ENCODE measurements around the gene TNS1. TPM values are rescaled to one million over a fixed set of nuclear protein-coding genes. Genes with fewer than 3 reads are reported as not detected.
A peak's percentile ranks its signal among the peaks of the same experiment; 100 is the strongest.

Gene TNS1
- polyA plus RNA-seq, 1 experiment: 19.7 TPM

DNA sequence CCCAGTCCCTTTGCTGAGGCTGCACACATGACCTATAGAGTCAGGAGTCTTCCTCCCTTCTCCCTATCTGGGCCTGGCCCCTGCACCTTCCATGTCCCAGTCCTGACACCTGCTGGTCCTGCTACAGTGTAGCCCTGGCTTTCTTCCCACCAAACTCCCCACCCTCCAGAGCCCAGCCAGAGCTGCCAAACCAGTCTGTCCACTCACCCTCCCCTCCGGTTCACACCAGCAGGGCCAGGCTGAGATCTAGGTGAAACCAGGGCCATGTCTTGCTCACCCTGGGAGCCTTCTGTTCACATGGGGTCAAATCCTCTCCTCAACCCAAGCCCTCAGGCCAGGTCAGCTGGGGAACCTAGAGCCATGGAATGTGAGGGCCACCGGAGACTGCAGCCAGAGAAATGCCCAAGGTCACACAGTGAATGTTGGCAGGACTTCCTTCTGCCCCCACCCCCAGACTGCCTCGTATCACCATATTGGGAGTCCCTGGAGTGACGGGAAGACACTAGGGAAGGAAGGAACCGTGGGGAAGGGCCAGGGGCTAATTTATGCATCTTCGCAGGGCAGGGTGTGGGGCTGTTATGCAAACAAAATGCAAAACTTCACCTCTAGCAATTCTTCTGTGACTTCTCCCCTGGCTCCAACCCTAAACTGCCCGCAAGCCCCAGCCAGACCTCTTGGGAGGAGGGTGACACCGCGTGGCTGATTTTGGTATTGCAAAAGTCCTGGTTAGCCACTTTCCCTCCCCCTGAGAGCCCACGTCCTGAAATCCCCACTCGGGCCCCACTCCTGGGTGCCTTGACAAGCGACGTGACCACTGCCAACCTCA, 14.6 kb downstream of the TNS1 start:
- H3K9me3 ChIP-seq (ENCODE audit: control insufficient read depth, insufficient read depth, low read length): no peaks in the 10 kb centered on the region; the same call in 1 of the 2 replicates
- no peak overlapping the region for H3K27ac ChIP-seq (ENCODE audit: low read depth, low read length)
- TF ChIP-seq, protein P1, sequence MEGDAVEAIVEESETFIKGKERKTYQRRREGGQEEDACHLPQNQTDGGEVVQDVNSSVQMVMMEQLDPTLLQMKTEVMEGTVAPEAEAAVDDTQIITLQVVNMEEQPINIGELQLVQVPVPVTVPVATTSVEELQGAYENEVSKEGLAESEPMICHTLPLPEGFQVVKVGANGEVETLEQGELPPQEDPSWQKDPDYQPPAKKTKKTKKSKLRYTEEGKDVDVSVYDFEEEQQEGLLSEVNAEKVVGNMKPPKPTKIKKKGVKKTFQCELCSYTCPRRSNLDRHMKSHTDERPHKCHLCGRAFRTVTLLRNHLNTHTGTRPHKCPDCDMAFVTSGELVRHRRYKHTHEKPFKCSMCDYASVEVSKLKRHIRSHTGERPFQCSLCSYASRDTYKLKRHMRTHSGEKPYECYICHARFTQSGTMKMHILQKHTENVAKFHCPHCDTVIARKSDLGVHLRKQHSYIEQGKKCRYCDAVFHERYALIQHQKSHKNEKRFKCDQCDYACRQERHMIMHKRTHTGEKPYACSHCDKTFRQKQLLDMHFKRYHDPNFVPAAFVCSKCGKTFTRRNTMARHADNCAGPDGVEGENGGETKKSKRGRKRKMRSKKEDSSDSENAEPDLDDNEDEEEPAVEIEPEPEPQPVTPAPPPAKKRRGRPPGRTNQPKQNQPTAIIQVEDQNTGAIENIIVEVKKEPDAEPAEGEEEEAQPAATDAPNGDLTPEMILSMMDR (IDR thresholded peaks at IDR 0.05; ENCODE audit: low read depth, low read length): peak; percentile 93
- DNase-seq (ENCODE audit: low read depth, low spot score): no peak
- H3K27me3 ChIP-seq (ENCODE audit: control insufficient read depth, insufficient read depth, low read length): no peaks in the 10 kb centered on the region
- POLR2A ChIA-PET: no interaction called here
- no peak overlapping the region for H3K4me3 ChIP-seq (ENCODE audit: low read depth, low read length)
- CTCF ChIA-PET: interaction anchor here (0.6 to 1.9 kb wide), 19 partner anchors 11 to 202 kb away, joined by 3 to 10 read pairs (median 5); no protein-coding TSS in a partner anchor

DNA sequence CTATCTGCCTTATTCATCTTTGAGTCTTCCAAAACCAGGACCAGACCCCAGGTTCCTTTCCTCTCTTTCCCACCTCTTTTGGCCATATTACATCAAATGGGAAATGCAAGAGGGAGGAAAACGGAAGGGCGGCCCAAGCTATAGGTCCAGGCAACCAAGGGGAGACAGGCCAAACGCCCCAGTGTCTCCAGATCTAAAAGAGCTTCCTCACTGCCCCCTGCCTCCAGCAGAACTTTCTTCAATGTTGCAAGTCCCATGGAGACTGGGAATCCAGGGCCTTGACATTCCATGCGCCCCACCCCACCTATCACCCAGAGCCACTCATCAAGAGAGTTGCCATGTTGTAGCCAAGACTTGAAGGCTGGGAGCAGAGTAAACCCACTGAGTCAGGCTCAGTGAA, 15.4 kb downstream of the TNS1 start:
- CTCF ChIA-PET: interaction anchor here (0.6 to 1.9 kb wide), 15 partner anchors 12 to 201 kb away, joined by 3 to 10 read pairs (median 5); no protein-coding TSS in a partner anchor
- POLR2A ChIA-PET: interaction anchor here (0.9 kb wide), 1 partner anchor 196 kb away, joined by 3 read pairs; no protein-coding TSS in a partner anchor
- no peaks in the 10 kb centered on the region for H3K27me3 ChIP-seq (ENCODE audit: control insufficient read depth, insufficient read depth, low read length)
- no peak overlapping the region for H3K27ac ChIP-seq (ENCODE audit: low read depth, low read length)
- H3K4me3 ChIP-seq (ENCODE audit: low read depth, low read length): no peak overlapping the region
- TF ChIP-seq, protein P1 (IDR thresholded peaks at IDR 0.05; ENCODE audit: low read depth, low read length): no peak
- H3K9me3 ChIP-seq (ENCODE audit: control insufficient read depth, insufficient read depth, low read length): no peaks in the 10 kb centered on the region; the same call in 1 of the 2 replicates
- no peak for DNase-seq (ENCODE audit: low read depth, low spot score)

DNA sequence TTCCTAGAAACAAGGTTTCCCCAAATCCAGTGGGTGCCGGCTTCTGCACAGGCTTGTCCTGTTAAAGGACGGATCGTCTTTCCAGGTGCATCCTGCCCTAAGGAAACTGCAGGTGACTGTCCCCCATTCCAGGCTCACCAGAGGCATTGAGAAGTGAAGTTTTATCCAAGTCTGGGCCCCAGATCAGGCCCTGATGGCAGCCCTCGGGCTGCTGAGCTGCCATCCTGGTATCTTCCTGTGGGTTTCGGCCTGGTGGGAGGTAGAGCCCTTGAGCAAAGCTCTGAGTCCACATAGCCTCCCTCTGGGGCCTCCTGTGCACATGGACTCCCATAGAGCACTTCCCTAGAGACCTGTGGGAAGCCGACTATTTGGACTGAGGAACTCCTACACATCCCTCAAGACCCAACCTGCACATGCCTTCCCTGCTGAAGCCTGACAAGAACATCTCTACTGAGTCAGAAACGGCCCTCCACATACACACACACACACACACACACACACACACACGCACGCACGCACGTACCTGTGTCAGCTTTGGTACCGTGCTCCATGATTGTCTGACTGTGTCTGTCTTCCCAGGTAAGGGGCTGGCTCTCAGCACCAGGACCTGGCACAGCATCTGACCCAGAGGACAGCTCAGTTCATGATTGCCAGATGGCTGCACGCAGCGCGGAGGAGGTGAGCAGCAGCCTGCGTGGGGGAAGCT, 16.4 kb downstream of the TNS1 start:
- H3K9me3 ChIP-seq (ENCODE audit: control insufficient read depth, insufficient read depth, low read length): peaks cover 3% of the 10 kb centered on the region; the same call in 1 of the 2 replicates
- TF ChIP-seq, protein P1 (IDR thresholded peaks at IDR 0.05; ENCODE audit: low read depth, low read length): no peak
- CTCF ChIA-PET: interaction anchor here (0.7 to 2.3 kb wide), 10 partner anchors 7 to 196 kb away, joined by 3 to 12 read pairs (median 4); no protein-coding TSS in a partner anchor
- no peaks in the 10 kb centered on the region for H3K27me3 ChIP-seq (ENCODE audit: control insufficient read depth, insufficient read depth, low read length)
- no peak overlapping the region for H3K27ac ChIP-seq (ENCODE audit: low read depth, low read length)
- H3K4me3 ChIP-seq (ENCODE audit: low read depth, low read length): no peak overlapping the region
- no peak for DNase-seq (ENCODE audit: low read depth, low spot score)
- POLR2A ChIA-PET: interaction anchor here (0.9 kb wide), 1 partner anchor 195 kb away, joined by 3 read pairs; no protein-coding TSS in a partner anchor

DNA sequence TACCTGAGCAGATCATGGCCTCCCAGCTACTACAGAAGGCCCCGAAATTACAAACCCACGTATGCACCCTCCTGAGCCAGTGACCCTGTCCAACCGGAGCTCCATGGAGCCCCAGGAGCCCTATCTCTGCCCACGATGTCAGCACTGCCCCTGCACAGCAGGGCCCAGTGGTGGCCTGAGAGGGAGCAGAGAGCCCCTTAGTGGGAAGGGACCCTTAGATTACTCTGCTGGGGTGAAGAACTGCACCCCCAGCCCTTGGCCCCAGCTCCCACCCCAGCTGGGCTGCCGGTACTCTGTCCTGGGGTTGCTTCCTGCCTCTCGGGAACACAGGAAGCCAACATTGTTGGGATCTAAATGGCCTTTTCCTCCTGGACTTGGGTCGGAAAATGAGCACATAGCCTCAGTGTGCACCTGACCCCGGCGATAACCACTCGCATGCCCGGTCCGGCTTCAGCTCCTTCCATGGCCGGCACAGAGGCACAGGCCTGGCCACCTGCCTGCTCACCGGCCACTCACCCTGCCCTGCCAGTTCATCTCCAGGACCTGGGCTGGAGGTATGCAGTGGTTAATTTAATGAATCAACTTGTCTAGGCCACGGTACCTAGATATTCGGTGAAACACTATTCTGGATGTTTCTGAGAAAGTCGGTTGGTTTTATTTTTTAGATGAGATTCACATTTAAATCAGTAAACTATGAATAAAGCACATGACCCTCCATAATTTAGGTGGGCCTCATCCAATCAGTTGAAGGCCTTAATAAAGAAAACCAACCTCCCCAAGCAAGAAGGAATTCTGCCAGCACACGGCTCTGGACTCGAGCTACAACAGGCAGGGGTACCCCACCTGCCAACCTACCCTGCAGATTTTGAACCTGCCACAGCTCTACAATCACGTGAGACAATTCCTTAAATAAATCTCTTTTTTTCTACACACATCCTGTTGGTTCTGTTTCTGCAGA, 19.2 kb downstream of the TNS1 start:
- ChIA-PET POLR2A (interaction anchor here (0.6 kb wide), 1 partner anchor 20 kb away, joined by 10 read pairs; no protein-coding TSS in a partner anchor), CTCF (interaction anchor here (0.6 to 1.2 kb wide), 4 partner anchors 92 to 193 kb away, joined by 3 to 13 read pairs (median 3); no protein-coding TSS in a partner anchor)
- H3K4me3 ChIP-seq (ENCODE audit: low read depth, low read length): no peak overlapping the region
- H3K27ac ChIP-seq (ENCODE audit: low read depth, low read length): no peak overlapping the region
- no peaks in the 10 kb centered on the region for H3K27me3 ChIP-seq (ENCODE audit: control insufficient read depth, insufficient read depth, low read length)
- no peak for DNase-seq (ENCODE audit: low read depth, low spot score)
- peaks cover 3% of the 10 kb centered on the region; the same call in 1 of the 2 replicates for H3K9me3 ChIP-seq (ENCODE audit: control insufficient read depth, insufficient read depth, low read length)
- TF ChIP-seq, protein P1 (IDR thresholded peaks at IDR 0.05; ENCODE audit: low read depth, low read length): no peak

Measured in AG04450 (cell line).